GM19193 (cell line): Measurements from ENCODE around the gene HAUS7.

Experiments
- POLR2A ChIP-seq: IDR thresholded peaks from 4 replicates; pipeline ENCODE4 v1.6.1; 2011; ENCODE audit not compliant: insufficient read depth, insufficient read length; ENCODE audit errors: extremely low read depth

HAUS7 gene

GRCh38 chrX:153409414-153410101 is 60.8 kb downstream of the HAUS7 start:
- no peak for TF ChIP-seq POLR2A

DNA sequence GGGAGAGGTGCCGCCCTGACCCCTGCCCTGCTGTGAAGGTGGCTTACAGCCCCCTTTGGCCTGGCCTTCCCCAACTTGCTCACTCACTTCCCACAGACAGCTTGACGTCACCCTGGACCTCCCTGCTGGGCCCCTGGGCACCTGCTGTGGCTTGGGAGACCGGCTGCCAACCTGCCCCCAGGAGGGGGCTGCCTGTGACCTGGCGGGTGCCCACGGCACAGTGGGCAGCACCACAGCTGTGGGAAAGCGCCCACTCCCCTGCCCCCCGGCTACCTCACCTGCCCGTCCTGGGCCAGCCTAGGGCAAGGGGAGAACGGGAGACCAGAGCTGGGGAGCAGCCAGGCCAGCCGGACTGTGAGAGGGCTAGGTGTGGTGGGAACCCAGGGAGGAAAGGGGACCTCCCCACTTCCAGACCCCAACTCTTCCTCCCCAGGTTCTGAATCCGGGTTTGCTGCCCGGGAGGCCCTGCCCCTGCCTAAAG is 61.5 kb downstream of the HAUS7 start:
- no peak for TF ChIP-seq POLR2A

DNA sequence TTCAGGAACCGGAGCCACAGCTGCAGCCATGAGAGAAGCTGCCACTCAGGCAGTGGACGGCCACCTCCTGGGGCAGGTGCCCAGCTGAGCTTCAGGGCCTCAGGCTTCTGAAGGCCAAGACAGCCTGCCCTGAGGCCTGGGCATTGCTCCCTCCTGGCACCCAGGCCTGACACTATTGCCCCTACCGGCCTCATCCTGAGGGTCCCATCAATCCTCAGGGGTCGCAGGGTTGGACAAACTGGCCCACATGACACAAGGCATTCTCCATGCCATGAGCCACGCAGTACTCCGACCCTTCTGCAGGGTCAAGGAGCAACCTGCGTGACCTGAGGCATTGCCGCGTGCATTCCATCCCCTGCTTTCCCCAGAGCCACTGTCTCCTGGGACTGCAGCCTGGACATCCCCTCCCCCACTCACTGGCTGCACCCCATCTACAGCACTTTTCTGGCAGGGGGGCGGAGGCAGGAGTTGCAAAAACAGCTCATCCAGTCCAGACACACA is 62.1 kb downstream of the HAUS7 start:
- TF ChIP-seq POLR2A, result no peak

DNA sequence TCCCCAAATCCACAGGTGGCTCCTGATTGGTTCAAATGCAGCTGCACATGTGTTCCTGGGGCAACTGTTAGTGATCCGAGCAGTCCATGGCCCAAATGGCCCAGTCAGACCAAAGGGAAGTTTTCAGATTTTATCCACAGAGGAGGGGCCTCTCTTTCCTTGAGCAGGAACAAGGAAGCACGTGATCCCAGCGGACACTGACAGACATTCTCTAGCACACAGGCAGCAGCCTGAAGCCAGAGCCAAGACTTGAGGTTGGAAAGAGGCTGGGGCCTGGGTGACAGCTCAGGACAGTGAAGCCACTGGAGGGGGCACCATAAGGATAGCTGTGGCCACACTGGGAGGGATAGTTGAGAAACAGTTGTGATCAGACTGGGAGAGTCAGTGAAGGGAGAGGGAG is 62.6 kb downstream of the HAUS7 start:
- no peak for TF ChIP-seq POLR2A

DNA sequence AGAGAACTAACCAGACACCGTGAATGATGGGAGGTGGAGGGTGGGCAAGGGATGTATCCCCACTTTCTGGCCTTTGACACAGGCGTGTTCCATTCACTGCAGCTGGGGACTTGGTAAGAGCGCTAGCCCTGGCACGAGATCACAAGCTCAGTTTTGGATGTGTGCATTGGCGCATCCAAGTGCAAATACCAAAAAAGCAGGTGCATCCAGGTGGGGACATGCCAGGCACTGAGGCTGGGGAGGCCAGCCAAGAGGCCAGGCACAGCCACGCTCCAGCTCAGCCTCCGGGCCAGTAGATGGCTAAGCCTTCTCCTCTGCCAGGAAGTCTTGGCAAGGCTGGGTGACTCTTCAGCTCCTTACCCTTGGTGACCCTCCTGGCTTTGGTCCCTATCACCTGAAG is 63.5 kb downstream of the HAUS7 start:
- no peak for TF ChIP-seq POLR2A

GRCh38 chrX:153406011-153406410 is 64.4 kb downstream of the HAUS7 start:
- TF ChIP-seq POLR2A, result no peak

- TF ChIP-seq POLR2A, result no peak
These were observed 65.0 kb downstream of the HAUS7 start for GRCh38 chrX:153405426-153405825.

- TF ChIP-seq POLR2A, result no peak
These were observed 69.1 kb downstream of the HAUS7 start, which contains the start of gene PNMA6E for GRCh38 chrX:153401133-153401764. Gene PNMA6E (minus strand): TSS chrX:153401350. CDS start chrX:153398849, 2,501 bp downstream.

DNA sequence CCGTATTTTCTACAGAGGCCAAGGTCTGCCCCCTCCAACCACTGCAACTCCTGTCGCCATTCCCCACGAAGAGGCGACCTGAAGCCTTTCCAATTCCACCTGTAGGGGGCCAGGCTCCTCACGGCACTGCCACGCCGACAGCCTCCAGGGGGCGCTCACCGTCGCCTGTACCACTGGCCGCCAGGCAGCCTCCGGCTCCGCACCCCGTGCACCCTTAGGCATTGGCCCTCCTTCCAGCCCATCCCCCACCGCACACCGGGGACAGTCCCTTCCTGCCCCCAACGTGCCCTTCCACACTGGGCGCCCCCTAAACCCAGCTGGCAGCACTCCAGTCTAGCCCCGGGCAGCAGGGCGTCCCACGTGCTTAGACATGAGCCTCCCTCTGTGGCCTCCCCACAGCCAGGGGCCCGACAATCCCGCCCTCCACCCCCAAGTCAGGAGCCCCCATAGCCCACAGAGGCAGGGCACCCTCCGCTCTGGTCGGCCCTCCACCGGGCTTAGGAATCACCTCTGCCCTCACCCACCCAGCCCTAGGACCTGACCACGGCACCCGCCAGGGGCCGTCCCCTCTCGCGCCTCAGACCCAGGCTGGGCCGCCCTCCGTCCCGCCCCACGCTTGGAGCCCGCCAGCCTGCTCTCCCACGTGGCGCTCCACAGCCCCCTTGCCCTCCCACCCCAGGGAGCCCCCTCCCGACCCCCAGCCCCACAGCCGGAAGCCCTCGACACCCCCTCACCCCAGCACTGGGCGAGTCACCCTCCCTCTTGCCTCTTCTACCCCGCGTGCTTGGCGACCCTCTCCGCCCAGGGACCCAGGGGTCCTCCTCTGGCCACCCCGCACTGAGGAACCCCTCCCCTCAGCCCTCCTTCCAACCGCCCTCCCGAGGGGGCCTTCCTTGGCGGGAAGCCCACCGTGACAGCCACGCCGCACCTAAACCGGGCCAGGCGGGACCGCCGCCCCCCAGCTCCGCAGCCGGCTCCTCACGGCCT is 69.9 kb downstream of the HAUS7 start:
- TF ChIP-seq POLR2A, result no peak

DNA sequence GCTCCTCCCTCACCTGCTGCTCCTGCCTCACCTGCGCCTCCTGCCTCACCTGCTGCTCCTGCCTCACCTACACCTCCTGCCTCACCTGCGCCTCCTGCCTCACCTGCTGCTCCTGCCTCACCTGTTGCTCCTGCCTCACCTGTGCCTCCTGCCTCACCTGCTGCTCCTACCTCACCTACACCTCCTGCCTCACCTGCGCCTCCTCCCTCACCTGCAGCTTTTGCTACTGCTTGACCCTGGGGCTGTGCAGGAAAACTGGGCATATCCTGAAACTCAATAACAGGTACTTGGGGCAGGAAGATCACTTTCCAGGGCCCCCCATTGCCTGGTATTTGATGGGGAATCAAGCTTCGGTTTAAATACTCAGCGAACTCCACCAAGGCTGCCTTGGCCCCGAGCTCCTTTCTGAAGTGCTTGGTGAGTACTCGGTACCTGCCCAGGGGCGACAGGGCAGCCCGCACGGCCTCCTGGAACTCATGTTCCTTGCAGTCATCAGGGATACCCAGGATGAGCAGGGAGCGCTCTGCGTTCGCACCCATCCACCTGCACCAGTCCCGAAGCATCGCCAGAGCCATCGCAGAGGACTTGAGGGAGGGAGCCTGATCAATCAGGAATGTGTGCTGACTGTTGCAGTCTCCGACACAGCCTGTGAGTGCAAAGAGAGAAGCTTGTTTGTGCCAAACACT is 72.0 kb downstream of the HAUS7 start:
- no peak for TF ChIP-seq POLR2A
